WTC11 (cell line): ENCODE data around the gene CHPT1. TPM values are rescaled to one million over a fixed set of nuclear protein-coding genes. Genes with fewer than 3 reads are reported as not detected.

Experiments
- ATAC-seq: fragments of 200-7000 bp; cut with Tn5 transposase; 2 replicates; pipeline ENCODE4 v1.10.0; 2021; ENCODE audit warnings: mild to moderate bottlenecking, moderate library complexity
- CTCF ChIA-PET: fragments of 300-600 bp; sonication (Branson Sonifier 250); formaldehyde crosslinking; loops from one replicate; lab custom pipeline; 2021; ENCODE audit warnings: antibody characterized with exemption; lab: Charles Lee
- POLR2A ChIA-PET: fragments of 350-600 bp; sonication (Branson Sonifier 250); formaldehyde crosslinking; loops from one replicate; lab custom pipeline; 2021; ENCODE audit warnings: antibody characterized with exemption; lab: Charles Lee
- DNase-seq: peaks from one replicate; pipeline ENCODE4 v3.0.0; 2021; ENCODE audit warnings: low spot score
- H3K27ac Mint-ChIP-seq: 2 replicates; pipeline ENCODE4 v1.8.0; 2021; ENCODE audit warnings: mixed read lengths
- H3K27me3 Mint-ChIP-seq: 2 replicates; pipeline ENCODE4 v1.8.0; 2021; ENCODE audit warnings: low read depth, mild to moderate bottlenecking, moderate library complexity, mixed read lengths
- H3K36me3 Mint-ChIP-seq: 2 replicates; pipeline ENCODE4 v1.8.0; 2021; ENCODE audit warnings: mixed read lengths
- H3K4me1 Mint-ChIP-seq: 2 replicates; pipeline ENCODE4 v1.8.0; 2022; ENCODE audit warnings: mixed read lengths
- H3K4me3 Mint-ChIP-seq: 2 replicates; pipeline ENCODE4 v1.8.0; 2021; ENCODE audit warnings: mild to moderate bottlenecking, moderate library complexity, mixed read lengths
- H3K9me3 Mint-ChIP-seq: 2 replicates; pipeline ENCODE4 v1.8.0; 2021; ENCODE audit warnings: mixed read lengths
- CREB1 ChIP-seq: sonication (generic); formaldehyde crosslinking; IDR thresholded peaks from 2 replicates; pipeline ENCODE4 v1.8.0; 2023; ENCODE audit warnings: mild to moderate bottlenecking, missing genetic modification reagents
- CTCF ChIP-seq: fragments of 200-600 bp; IDR thresholded peaks from 2 replicates; pipeline ENCODE4 v1.8.0; 2022; ENCODE audit warnings: antibody characterized with exemption
- E2F4 ChIP-seq: sonication (generic); formaldehyde crosslinking; IDR thresholded peaks from 2 replicates; pipeline ENCODE4 v1.8.1; 2022; ENCODE audit warnings: low read depth, mild to moderate bottlenecking, moderate library complexity, missing genetic modification reagents, borderline replicate concordance
- ELF4 ChIP-seq: sonication (generic); formaldehyde crosslinking; IDR thresholded peaks from 2 replicates; pipeline ENCODE4 v1.8.1; 2022; ENCODE audit warnings: low read depth, mild to moderate bottlenecking, moderate library complexity, missing genetic modification reagents
- EMX1 ChIP-seq: fragments of 250-450 bp; sonication (Bioruptor Pico); IDR thresholded peaks from 2 replicates; pipeline ENCODE4 v1.8.0; 2021; ENCODE audit warnings: mild to moderate bottlenecking
- ESRRA ChIP-seq: sonication (generic); formaldehyde crosslinking; IDR thresholded peaks from 2 replicates; pipeline ENCODE4 v1.8.1; 2022; ENCODE audit warnings: mild to moderate bottlenecking, missing genetic modification reagents, borderline replicate concordance
- HMGXB4 ChIP-seq: sonication (generic); formaldehyde crosslinking; IDR thresholded peaks from 2 replicates; pipeline ENCODE4 v1.8.1; 2023; ENCODE audit warnings: mild to moderate bottlenecking, moderate library complexity, missing genetic modification reagents
- JUN ChIP-seq: sonication (generic); formaldehyde crosslinking; IDR thresholded peaks from 2 replicates; pipeline ENCODE4 v1.8.0; 2023; ENCODE audit warnings: mild to moderate bottlenecking, missing genetic modification reagents
- NFYB ChIP-seq: sonication (generic); formaldehyde crosslinking; conservative IDR thresholded peaks from 2 replicates; pipeline ENCODE4 v1.8.0; 2022; ENCODE audit warnings: low read depth, missing genetic modification reagents
- OVOL2 ChIP-seq: fragments of 250-450 bp; sonication (Bioruptor Pico); IDR thresholded peaks from 2 replicates; pipeline ENCODE4 v1.9.0; 2021; ENCODE audit warnings: mild to moderate bottlenecking, borderline replicate concordance
- SMAD3 ChIP-seq: sonication (generic); formaldehyde crosslinking; IDR thresholded peaks from 2 replicates; pipeline ENCODE4 v1.8.0; 2022; ENCODE audit warnings: missing genetic modification reagents, mild to moderate bottlenecking, borderline replicate concordance
- STAT6 ChIP-seq: sonication (generic); formaldehyde crosslinking; conservative IDR thresholded peaks from 2 replicates; pipeline ENCODE4 v1.8.1; 2023; ENCODE audit warnings: mild to moderate bottlenecking, low read depth, missing genetic modification reagents, moderate library complexity
- TCF7 ChIP-seq: sonication (generic); formaldehyde crosslinking; IDR thresholded peaks from 2 replicates; pipeline ENCODE4 v1.8.0; 2022; ENCODE audit warnings: mild to moderate bottlenecking, low read depth, missing genetic modification reagents, moderate library complexity
- TEAD1 ChIP-seq: sonication (generic); formaldehyde crosslinking; IDR thresholded peaks from 2 replicates; pipeline ENCODE4 v1.8.0; 2022; ENCODE audit warnings: mild to moderate bottlenecking, missing genetic modification reagents
- USF1 ChIP-seq: sonication (generic); formaldehyde crosslinking; IDR thresholded peaks from 2 replicates; pipeline ENCODE4 v1.8.0; 2022; ENCODE audit warnings: mild to moderate bottlenecking, missing genetic modification reagents
- ZNF138 ChIP-seq: sonication (generic); formaldehyde crosslinking; conservative IDR thresholded peaks from 2 replicates; pipeline ENCODE4 v1.8.1; 2022; ENCODE audit warnings: mild to moderate bottlenecking, moderate library complexity, missing genetic modification reagents
- ZNF232 ChIP-seq: sonication (generic); formaldehyde crosslinking; IDR thresholded peaks from 2 replicates; pipeline ENCODE4 v1.8.0; 2022; ENCODE audit warnings: mild to moderate bottlenecking, missing genetic modification reagents
- total RNA-seq: library from RNA; stranded (reverse); gene quantifications from 3 replicates; pipeline ENCODE4 v1.2.3, GENCODE V29; 2021
- TF ChIP-seq, protein P1 (sequence below): fragments of 250-450 bp; sonication (Bioruptor Pico); IDR thresholded peaks from 2 replicates; pipeline ENCODE4 v1.9.0; 2021; ENCODE audit warnings: mild to moderate bottlenecking, borderline replicate concordance

Gene CHPT1
- total RNA-seq, 1 experiment from 2014 or later: 19.1 TPM

GRCh38 chr12:101749657-101750056, 52.2 kb downstream of the CHPT1 start (continued):
- TF ChIP-seq, protein P1, sequence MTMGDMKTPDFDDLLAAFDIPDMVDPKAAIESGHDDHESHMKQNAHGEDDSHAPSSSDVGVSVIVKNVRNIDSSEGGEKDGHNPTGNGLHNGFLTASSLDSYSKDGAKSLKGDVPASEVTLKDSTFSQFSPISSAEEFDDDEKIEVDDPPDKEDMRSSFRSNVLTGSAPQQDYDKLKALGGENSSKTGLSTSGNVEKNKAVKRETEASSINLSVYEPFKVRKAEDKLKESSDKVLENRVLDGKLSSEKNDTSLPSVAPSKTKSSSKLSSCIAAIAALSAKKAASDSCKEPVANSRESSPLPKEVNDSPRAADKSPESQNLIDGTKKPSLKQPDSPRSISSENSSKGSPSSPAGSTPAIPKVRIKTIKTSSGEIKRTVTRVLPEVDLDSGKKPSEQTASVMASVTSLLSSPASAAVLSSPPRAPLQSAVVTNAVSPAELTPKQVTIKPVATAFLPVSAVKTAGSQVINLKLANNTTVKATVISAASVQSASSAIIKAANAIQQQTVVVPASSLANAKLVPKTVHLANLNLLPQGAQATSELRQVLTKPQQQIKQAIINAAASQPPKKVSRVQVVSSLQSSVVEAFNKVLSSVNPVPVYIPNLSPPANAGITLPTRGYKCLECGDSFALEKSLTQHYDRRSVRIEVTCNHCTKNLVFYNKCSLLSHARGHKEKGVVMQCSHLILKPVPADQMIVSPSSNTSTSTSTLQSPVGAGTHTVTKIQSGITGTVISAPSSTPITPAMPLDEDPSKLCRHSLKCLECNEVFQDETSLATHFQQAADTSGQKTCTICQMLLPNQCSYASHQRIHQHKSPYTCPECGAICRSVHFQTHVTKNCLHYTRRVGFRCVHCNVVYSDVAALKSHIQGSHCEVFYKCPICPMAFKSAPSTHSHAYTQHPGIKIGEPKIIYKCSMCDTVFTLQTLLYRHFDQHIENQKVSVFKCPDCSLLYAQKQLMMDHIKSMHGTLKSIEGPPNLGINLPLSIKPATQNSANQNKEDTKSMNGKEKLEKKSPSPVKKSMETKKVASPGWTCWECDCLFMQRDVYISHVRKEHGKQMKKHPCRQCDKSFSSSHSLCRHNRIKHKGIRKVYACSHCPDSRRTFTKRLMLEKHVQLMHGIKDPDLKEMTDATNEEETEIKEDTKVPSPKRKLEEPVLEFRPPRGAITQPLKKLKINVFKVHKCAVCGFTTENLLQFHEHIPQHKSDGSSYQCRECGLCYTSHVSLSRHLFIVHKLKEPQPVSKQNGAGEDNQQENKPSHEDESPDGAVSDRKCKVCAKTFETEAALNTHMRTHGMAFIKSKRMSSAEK (CRISPR knock-in tag): no peak
- TF ChIP-seq SMAD3 (no peak), TEAD1 (CRISPR knock-in tag) (no peak)

DNA sequence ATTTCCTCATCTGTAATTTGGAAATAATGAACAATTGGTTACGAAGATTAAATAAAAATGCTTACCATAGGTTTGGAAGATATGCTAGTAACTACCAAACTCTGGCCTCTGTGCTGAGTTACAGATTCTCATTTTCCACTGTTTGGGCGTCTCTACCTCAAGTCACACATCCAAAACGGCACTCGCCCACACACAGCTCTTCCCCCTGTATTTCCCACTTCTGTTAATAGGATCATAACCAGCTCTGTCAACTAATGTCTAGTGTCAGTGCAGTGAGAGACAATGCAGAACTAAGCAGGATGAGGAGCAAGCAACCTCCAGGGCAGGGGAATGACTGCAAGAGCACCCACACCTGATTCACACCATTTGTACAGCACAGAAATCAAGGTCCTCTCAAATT, 52.7 kb downstream of the CHPT1 start:
- no peak for DNase-seq
- ChIA-PET POLR2A (no interaction called here), CTCF (no interaction called here)
- Mint-ChIP-seq H3K9me3 (no peaks in the 10 kb centered on the region), H3K27ac (peak overlapping the region; percentile 28; the same call in 1 of the 2 replicates), H3K36me3 (peaks cover 14% of the 10 kb centered on the region), H3K4me1 (peaks cover 27% of the 10 kb centered on the region), H3K4me3 (no peak overlapping the region), H3K27me3 (no peaks in the 10 kb centered on the region)
- peak; percentile 52 for ATAC-seq
- TF ChIP-seq EMX1 (no peak), E2F4 (no peak), ZNF138 (no peak), STAT6 (CRISPR knock-in tag) (no peak), ESRRA (CRISPR knock-in tag) (no peak), ELF4 (CRISPR knock-in tag) (no peak), USF1 (CRISPR knock-in tag) (no peak), JUN (no peak), TCF7 (CRISPR knock-in tag) (no peak), NFYB (CRISPR knock-in tag) (no peak), CTCF (no peak), OVOL2 (CRISPR knock-in tag) (no peak), ZNF232 (CRISPR knock-in tag) (no peak), HMGXB4 (CRISPR knock-in tag) (no peak), CREB1 (CRISPR knock-in tag) (no peak)
